HFF-Myc (cell line): ENCODE measurements around the gene ENOX1.

ENCODE experiments used
- DNase-seq: peaks from one replicate; pipeline ENCODE4 v3.0.0-alpha.2; 2011; ENCODE audit warnings: low read depth; ENCODE audit errors: extremely low read depth
- H3K4me3 ChIP-seq: replicated peaks from 2 replicates; pipeline ENCODE4 v1.5.1; 2011; ENCODE audit warnings: low read depth, mild to moderate bottlenecking, control low read depth, low read length
- TF ChIP-seq, protein P1 (sequence below): IDR thresholded peaks from 2 replicates; pipeline ENCODE4 v1.5.1; 2012; ENCODE audit warnings: mild to moderate bottlenecking, low read depth, low read length, control low read depth; ENCODE audit errors: missing control alignments

Gene ENOX1

DNA sequence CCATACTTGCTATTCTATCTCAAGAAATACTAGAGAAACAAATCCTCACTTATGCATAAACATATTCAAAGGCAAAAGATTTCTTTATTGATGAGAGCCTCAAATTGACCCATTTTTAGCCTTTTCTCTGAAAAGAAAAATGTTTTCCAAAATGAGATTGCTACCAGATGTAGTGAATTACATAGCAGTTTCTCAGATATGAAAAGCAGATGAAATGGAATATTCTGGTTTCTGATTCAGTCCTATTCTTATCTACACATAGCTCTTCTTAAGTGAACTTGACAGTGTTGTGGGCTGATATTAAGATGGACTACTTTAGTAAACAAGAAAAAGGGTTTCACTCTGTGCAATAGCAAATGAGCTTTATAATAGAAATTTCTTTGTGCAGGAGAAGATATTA is 579.9 kb downstream of the ENOX1 start:
- H3K4me3 ChIP-seq, result no peak overlapping the region
- DNase-seq, result no peak
- TF ChIP-seq, protein P1, sequence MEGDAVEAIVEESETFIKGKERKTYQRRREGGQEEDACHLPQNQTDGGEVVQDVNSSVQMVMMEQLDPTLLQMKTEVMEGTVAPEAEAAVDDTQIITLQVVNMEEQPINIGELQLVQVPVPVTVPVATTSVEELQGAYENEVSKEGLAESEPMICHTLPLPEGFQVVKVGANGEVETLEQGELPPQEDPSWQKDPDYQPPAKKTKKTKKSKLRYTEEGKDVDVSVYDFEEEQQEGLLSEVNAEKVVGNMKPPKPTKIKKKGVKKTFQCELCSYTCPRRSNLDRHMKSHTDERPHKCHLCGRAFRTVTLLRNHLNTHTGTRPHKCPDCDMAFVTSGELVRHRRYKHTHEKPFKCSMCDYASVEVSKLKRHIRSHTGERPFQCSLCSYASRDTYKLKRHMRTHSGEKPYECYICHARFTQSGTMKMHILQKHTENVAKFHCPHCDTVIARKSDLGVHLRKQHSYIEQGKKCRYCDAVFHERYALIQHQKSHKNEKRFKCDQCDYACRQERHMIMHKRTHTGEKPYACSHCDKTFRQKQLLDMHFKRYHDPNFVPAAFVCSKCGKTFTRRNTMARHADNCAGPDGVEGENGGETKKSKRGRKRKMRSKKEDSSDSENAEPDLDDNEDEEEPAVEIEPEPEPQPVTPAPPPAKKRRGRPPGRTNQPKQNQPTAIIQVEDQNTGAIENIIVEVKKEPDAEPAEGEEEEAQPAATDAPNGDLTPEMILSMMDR, result no peak

GRCh38 chr13:43205416-43205815 is 581.4 kb downstream of the ENOX1 start:
- DNase-seq, result no peak
- no peak overlapping the region for H3K4me3 ChIP-seq

GRCh38 chr13:43204591-43204990 is 582.2 kb downstream of the ENOX1 start:
- H3K4me3 ChIP-seq, result no peak overlapping the region
- TF ChIP-seq, protein P1, result no peak

More at GRCh38 chr13:43205416-43205815, 581.4 kb downstream of the ENOX1 start:
- TF ChIP-seq, protein P1, result no peak

DNA sequence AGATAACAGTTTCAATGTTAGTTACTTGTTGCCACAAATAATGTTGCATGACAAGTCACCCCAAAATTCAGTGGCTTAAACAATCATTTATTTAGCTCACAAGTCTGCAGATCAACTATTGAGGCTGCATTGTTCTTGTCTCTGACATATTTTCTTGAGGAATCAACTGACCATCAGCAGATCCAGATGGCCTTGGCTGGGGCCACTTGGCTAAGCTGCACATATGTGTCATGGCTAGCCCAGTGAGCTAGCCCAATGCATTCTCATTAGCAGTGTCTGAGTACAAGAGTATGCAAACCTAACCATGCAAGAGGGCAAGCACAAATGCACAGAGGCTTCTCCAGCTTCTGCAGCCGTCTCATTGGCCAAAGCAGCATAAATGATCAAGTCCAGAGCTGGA is 583.0 kb downstream of the ENOX1 start:
- no peak for DNase-seq
- TF ChIP-seq, protein P1, result no peak
- H3K4me3 ChIP-seq, result no peak overlapping the region

More at GRCh38 chr13:43204591-43204990, 582.2 kb downstream of the ENOX1 start:
- DNase-seq, result no peak

- no peak overlapping the region for H3K4me3 ChIP-seq
- TF ChIP-seq, protein P1, result no peak
- DNase-seq, result no peak
These were observed 586.0 kb downstream of the ENOX1 start for GRCh38 chr13:43200736-43201135.

DNA sequence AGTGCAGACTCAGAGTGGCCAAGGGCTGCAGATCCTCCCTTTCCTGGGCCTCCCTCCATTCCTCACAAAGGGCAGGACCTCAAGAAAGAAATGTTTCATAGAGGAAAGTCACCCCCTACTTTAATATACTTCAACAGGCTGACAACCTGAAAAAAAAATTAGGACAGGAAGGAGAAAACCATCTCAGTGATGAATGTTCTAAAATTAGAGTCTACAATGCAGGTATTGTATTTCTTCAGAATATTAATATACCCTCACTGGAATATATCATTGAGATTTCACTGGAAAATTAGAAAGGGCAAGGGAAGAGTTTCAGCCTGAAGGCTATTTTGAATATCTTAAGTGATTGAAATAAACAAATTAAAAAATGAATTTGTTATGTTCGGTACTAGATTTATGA is 586.5 kb downstream of the ENOX1 start:
- no peak overlapping the region for H3K4me3 ChIP-seq
- TF ChIP-seq, protein P1, result no peak
- DNase-seq, result no peak

DNA sequence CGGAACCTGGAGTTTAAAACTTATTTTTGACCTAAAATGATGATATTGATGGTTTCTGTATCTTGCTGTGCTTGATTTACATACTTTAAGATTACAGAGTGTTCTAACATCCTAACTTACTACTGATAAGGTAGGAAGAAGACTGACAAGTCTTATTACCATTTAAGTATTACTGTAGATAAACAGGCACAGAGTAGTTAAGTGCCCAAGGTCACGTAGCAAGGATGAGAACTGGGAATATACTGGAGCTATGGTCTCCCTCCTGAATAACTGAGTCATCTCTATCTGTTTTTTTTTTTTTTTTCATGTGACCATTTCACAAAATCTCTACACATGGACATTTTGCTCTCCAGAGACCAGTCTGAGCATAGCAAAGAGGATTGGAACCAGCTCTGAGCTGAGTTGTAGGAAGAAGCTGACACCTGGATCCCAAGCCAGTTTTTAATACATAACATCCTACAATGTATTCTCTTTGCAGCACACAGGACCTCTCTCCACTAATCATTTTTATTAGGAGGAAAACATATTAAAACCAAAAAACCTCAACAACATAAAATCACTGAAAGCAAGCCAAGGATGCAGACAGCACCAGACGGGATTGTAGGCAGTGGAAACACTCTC is 589.9 kb downstream of the ENOX1 start:
- TF ChIP-seq, protein P1, result no peak
- no peak for DNase-seq

More for the DNA sequence above, 589.9 kb downstream of the ENOX1 start:
- no peak overlapping the region for H3K4me3 ChIP-seq
